OCI-LY3 (cell line): ENCODE measurements around the gene WDR90.

Source experiments
- CTCF ChIP-seq: fragments of 200-600, 300-600 bp; sonication (generic); IDR thresholded peaks from 2 replicates; pipeline ENCODE4 v1.5.1; 2014; ENCODE audit warnings: antibody characterized with exemption, low read length, low read depth
- EZH2phosphoT487 ChIP-seq: fragments of 200-600 bp; shearing (Covaris generic); IDR thresholded peaks from 2 replicates; pipeline ENCODE4 v1.6.1; 2018; ENCODE audit warnings: antibody characterized with exemption, mixed run types, low read depth

DNA sequence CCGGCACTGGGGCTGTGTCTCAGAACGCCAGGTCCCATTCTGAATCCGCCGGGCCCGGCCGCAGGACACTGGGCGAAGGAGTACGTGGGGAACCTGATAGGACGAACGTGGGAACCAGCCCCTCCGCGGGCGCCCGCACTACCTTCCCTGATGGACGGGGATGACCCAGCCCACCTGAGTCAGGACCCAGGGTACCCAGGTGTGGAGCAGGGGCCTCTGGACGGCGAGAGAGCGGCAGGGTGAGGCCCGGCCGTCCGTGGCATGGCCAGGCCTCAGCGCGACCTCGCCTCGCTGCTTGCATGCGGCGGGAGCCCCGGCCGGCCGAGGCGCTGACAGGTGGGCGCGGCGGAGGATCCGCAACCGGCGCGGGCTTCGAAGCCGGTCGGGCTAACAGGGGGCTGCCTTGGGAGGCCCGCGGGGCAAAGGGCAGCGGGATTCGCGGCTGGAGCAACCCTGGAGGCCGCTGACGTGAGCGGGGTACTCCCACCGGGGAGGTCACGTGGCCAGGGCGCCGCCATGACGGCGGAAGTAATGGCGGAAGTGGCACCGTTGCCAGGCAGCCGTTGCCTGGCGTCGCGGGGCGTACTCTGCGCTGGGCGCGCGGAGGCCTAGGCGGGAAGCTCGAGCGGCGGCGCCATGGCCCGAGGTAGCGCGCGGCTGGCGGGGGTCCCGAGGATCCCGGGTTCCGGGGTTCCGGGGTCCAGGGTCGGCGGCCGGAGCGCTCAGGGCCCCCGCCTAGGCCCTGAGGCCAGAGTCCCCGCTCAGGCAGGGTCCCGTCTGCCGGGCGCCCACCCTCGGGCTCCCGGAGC lies at the start of gene WDR90:
- no peak for TF ChIP-seq CTCF
- no peak for TF ChIP-seq EZH2phosphoT487
